Caco-2 (cell line): ENCODE data around the gene CEBPA. TPM values are rescaled to one million over a fixed set of nuclear protein-coding genes. Genes with fewer than 3 reads are reported as not detected.

Source experiments
- BruUV-seq: library from RNA; stranded (reverse); fragments of 400-500 nt; replicated peaks from 2 replicates; lab custom pipeline; 2021; lab: Mats Ljungman, UMichigan
- CTCF ChIA-PET: fragments of 300-600 bp; sonication (Branson Sonifier 250); formaldehyde crosslinking; loops from one replicate; lab custom pipeline; 2022; ENCODE audit warnings: antibody characterized with exemption; lab: Charles Lee
- POLR2A ChIA-PET: fragments of 300-600 bp; sonication (Branson Sonifier 250); formaldehyde crosslinking; loops from one replicate; lab custom pipeline; 2022; ENCODE audit warnings: antibody characterized with exemption; lab: Charles Lee
- DNase-seq, 2 experiments: peaks; one replicate each; pipeline versions ENCODE4 v3.0.0 to v3.0.0-alpha.2; 2020 to 2022
- H3K27me3 ChIP-seq: replicated peaks from 2 replicates; pipeline ENCODE4 v1.6.0; 2011; ENCODE audit warnings: low read length; ENCODE audit not compliant: control insufficient read depth, insufficient read depth
- H3K36me3 ChIP-seq: 2 replicates; pipeline ENCODE4 v1.5.1; 2011; ENCODE audit warnings: low read length; ENCODE audit not compliant: control insufficient read depth, insufficient read depth
- H3K4me1 ChIP-seq: fragments of 250-450 bp; sonication (Bioruptor Pico); 2 replicates; pipeline ENCODE4 v1.5.1; 2020; ENCODE audit warnings: mild to moderate bottlenecking
- H3K4me3 ChIP-seq: 2 replicates; pipeline ENCODE4 v1.5.1; 2011; ENCODE audit warnings: low read depth, mild to moderate bottlenecking, control low read depth, low read length
- H3K9me3 ChIP-seq: fragments of 250-450 bp; sonication (Bioruptor Pico); 2 replicates; pipeline ENCODE4 v1.5.1; 2020; ENCODE audit warnings: mild to moderate bottlenecking, moderate library complexity
- H3K27ac Mint-ChIP-seq: one replicate; pipeline ENCODE4 v1.8.0; 2022; ENCODE audit warnings: mixed read lengths; ENCODE audit not compliant: unreplicated experiment
- H3K27me3 Mint-ChIP-seq: one replicate; pipeline ENCODE4 v1.8.0; 2022; ENCODE audit warnings: mixed read lengths; ENCODE audit not compliant: insufficient read depth, unreplicated experiment
- H3K36me3 Mint-ChIP-seq: one replicate; pipeline ENCODE4 v1.8.0; 2022; ENCODE audit warnings: mild to moderate bottlenecking, mixed read lengths; ENCODE audit not compliant: insufficient read depth, unreplicated experiment
- H3K4me1 Mint-ChIP-seq: one replicate; pipeline ENCODE4 v1.8.0; 2022; ENCODE audit warnings: low read depth, mixed read lengths; ENCODE audit not compliant: unreplicated experiment
- H3K4me3 Mint-ChIP-seq: one replicate; pipeline ENCODE4 v1.8.0; 2022; ENCODE audit warnings: mild to moderate bottlenecking, moderate library complexity, mixed read lengths; ENCODE audit not compliant: unreplicated experiment
- H3K9me3 Mint-ChIP-seq: one replicate; pipeline ENCODE4 v1.8.0; 2022; ENCODE audit warnings: mixed read lengths; ENCODE audit not compliant: unreplicated experiment
- CTCF ChIP-seq, 2 experiments: fragments of 200-600 bp in 1 of 2; IDR thresholded peaks; 1 replicate in 1 of 2; 2 replicates in 1 of 2; pipeline versions ENCODE4 v1.5.1 to v1.8.0; 2011 to 2022; ENCODE audit warnings: antibody characterized with exemption in 1 of 2, control low read depth in 1 of 2, inconsistent platforms in 1 of 2, low read depth in 1 of 2, low read length in 1 of 2, mild to moderate bottlenecking in 1 of 2, moderate library complexity in 1 of 2; ENCODE audit not compliant: insufficient read depth in 1 of 2, severe bottlenecking in 1 of 2, unreplicated experiment in 1 of 2
- intact Hi-C: fragments of 100-400 bp; cut with micrococcal nuclease; formaldehyde crosslinking; loops from one replicate; pipeline ENCODE4 v1.10.0; 2022; ENCODE audit not compliant: unreplicated experiment
- total RNA-seq: library from RNA; stranded (reverse); gene quantifications from 2 replicates; pipeline ENCODE4 v1.2.3, GENCODE V29; 2022

The CEBPA gene
- total RNA-seq, 1 experiment from 2014 or later = 110 TPM

- ChIA-PET POLR2A (interaction anchor here (1.3 kb wide), 1 partner anchor 30 kb away, joined by 5 read pairs; the partner anchor contains the start of gene CEBPA), CTCF (no interaction called here)
- Mint-ChIP-seq H3K4me3 (no peak overlapping the region), H3K9me3 (no peaks in the 10 kb centered on the region), H3K36me3 (peaks cover under 1% of the 10 kb centered on the region), H3K4me1 (peaks cover 22% of the 10 kb centered on the region), H3K27me3 (no peaks in the 10 kb centered on the region), H3K27ac (peak overlapping the region; percentile 60)
- H3K36me3 ChIP-seq = no peaks in the 10 kb centered on the region
- DNase-seq = no peak
- BruUV-seq = no TSS peak
- 0 out of 2 replicates have a peak, but pooled peaks cover 5% of the 10 kb centered on the region for H3K9me3 ChIP-seq
- H3K4me1 ChIP-seq = peaks cover 51% of the 10 kb centered on the region
- intact Hi-C loops = no loop called here
- H3K27me3 ChIP-seq = no peaks in the 10 kb centered on the region
- no peak for TF ChIP-seq CTCF (IDR thresholded peaks at IDR 0.05; ENCODE audit: insufficient read depth in 1 of 2, low read depth in 1 of 2, low read length in 1 of 2, severe bottlenecking in 1 of 2, unreplicated experiment in 1 of 2)
- H3K4me3 ChIP-seq = no peak overlapping the region
Measured at GRCh38 chr19:33273065-33273736, 29.1 kb downstream of the CEBPA start.

DNA sequence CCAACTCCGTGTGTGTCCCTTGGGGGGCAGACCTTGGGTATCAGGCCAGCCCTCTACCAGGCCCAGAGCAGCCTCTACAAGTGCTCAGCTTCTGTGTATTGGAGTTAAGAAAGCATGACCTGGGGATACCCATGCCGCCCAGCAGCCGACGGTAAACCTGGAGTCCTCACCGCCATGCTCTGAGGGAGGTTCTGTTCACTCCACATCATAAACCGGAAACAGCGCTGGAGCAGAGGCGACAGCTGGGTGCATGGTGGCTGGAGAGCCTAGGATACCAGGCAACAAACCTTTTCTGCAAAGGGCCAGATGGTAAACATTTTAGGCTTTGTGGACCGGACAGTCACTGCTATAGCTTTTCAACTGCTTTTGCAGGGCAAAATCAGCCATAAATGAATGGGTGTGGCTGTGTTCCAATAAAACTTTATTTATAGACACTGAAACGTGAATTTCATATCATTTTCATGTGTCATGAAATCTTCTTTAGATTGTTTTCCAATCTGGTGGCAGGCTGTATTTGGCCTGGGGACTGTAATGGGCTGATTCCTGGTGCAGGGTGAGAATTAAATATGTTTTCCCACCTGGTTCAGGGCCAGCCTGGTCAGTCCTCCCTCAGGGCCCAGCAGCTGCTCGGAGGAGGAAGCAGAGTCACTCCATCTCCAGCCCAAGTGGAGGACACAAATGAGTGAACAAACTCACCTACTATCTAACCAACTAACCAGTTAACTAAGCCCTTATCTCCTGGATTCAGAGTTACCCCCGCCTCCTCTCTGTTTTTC lies 30.9 kb downstream of the CEBPA start:
- no peak overlapping the region for H3K4me3 ChIP-seq
- H3K36me3 ChIP-seq = no peaks in the 10 kb centered on the region
- Mint-ChIP-seq H3K27ac (no peak overlapping the region), H3K36me3 (no peaks in the 10 kb centered on the region), H3K4me3 (no peak overlapping the region), H3K9me3 (no peaks in the 10 kb centered on the region), H3K27me3 (no peaks in the 10 kb centered on the region), H3K4me1 (peaks cover 17% of the 10 kb centered on the region)
- H3K27me3 ChIP-seq = no peaks in the 10 kb centered on the region
- CTCF ChIA-PET = no interaction called here
- TF ChIP-seq CTCF (IDR thresholded peaks at IDR 0.05; ENCODE audit: insufficient read depth in 1 of 2, low read depth in 1 of 2, low read length in 1 of 2, severe bottlenecking in 1 of 2, unreplicated experiment in 1 of 2) = no peak
- no peak for DNase-seq
- POLR2A ChIA-PET = no interaction called here
- no TSS peak for BruUV-seq
- no peaks in the 10 kb centered on the region for H3K9me3 ChIP-seq
- intact Hi-C loops = no loop called here
- H3K4me1 ChIP-seq = peaks cover 34% of the 10 kb centered on the region

GRCh38 chr19:33270769-33271168 lies 31.6 kb downstream of the CEBPA start:
- H3K4me3 Mint-ChIP-seq = no peak overlapping the region
- Histone ChIP-seq H3K36me3 (no peaks in the 10 kb centered on the region), H3K9me3 (no peaks in the 10 kb centered on the region), H3K4me3 (no peak overlapping the region), H3K27me3 (no peaks in the 10 kb centered on the region), H3K4me1 (peaks cover 27% of the 10 kb centered on the region)
- intact Hi-C loops = no loop called here
- no peak for TF ChIP-seq CTCF (IDR thresholded peaks at IDR 0.05; ENCODE audit: insufficient read depth in 1 of 2, low read depth in 1 of 2, low read length in 1 of 2, severe bottlenecking in 1 of 2, unreplicated experiment in 1 of 2)
- DNase-seq = no peak
- no peaks in the 10 kb centered on the region for H3K27me3 Mint-ChIP-seq
- H3K4me1 Mint-ChIP-seq = peaks cover 17% of the 10 kb centered on the region
- no peaks in the 10 kb centered on the region for H3K36me3 Mint-ChIP-seq
- ChIA-PET POLR2A (no interaction called here), CTCF (no interaction called here)
- peak overlapping the region; percentile 29 for H3K27ac Mint-ChIP-seq
- H3K9me3 Mint-ChIP-seq = no peaks in the 10 kb centered on the region
- BruUV-seq = no TSS peak
